GM12878 (cell line): ENCODE results near the gene AMPH. TPM values are rescaled to one million over a fixed set of nuclear protein-coding genes. Genes with fewer than 3 reads are reported as not detected.

Experiments
- ATAC-seq: fragments of 200-7000 bp; cut with Tn5 transposase; 3 replicates; pipeline ENCODE4 v1.9.1; 2020; ENCODE audit warnings: mild to moderate bottlenecking, moderate library complexity
- Bru-seq: library from RNA; stranded (reverse); fragments of 400-500 nt; gene quantifications from one replicate; lab custom pipeline; 2021; lab: Mats Ljungman, UMichigan
- BruChase-seq, 2 experiments: library from RNA; stranded (reverse); fragments of 400-500 nt; gene quantifications; one replicate each; lab custom pipeline; 2021; lab: Mats Ljungman, UMichigan
- BruUV-seq: library from RNA; stranded (reverse); fragments of 400-500 nt; replicated peaks from 2 replicates; lab custom pipeline; 2021; lab: Mats Ljungman, UMichigan
- CTCF ChIA-PET: fragments of 300-600 bp; sonication (Branson Sonifier 250); formaldehyde crosslinking; extraction: SDS; loops from one replicate; lab custom pipeline; 2021; ENCODE audit warnings: inconsistent platforms; lab: Yijun Ruan, JAX
- POLR2A ChIA-PET: fragments of 350-600 bp; formaldehyde crosslinking; extraction: SDS; loops from one replicate; lab custom pipeline; 2021; ENCODE audit warnings: inconsistent platforms; lab: Charles Lee
- RAD21 ChIA-PET: fragments of 300-600 bp; sonication (Branson Sonifier 250); formaldehyde crosslinking; loops from one replicate; lab custom pipeline; 2023; ENCODE audit warnings: antibody characterized with exemption; ENCODE audit not compliant: unreplicated experiment; lab: Charles Lee
- SMC1A ChIA-PET: fragments of 300-600 bp; sonication (Branson Sonifier 250); formaldehyde crosslinking; loops from one replicate; lab custom pipeline; 2023; ENCODE audit not compliant: unreplicated experiment, uncharacterized antibody; lab: Charles Lee
- DNase-seq: peaks from one replicate; pipeline ENCODE4 v3.0.0-alpha.2; 2011; ENCODE audit warnings: low read depth, low spot score
- FAIRE-seq: peaks from 3 replicates; lab custom pipeline; 2011; peaks lifted over from hg19 to GRCh38; lab: Jason Lieb, UNC
- H2AFZ ChIP-seq: 2 replicates; pipeline ENCODE4 v1.6.0; 2011; ENCODE audit warnings: low read depth, low read length, control low read depth; ENCODE audit not compliant: control insufficient read depth
- H3K27ac ChIP-seq: 2 replicates; pipeline ENCODE4 v1.5.1; 2011; ENCODE audit warnings: control low read depth; ENCODE audit not compliant: control insufficient read depth, insufficient read depth
- H3K27me3 ChIP-seq, 2 experiments: replicated peaks in 1 of 2; 2 replicates each; pipeline versions ENCODE4 v1.6.0 to v1.6.1; 2011; ENCODE audit warnings: low read length in 1 of 2; ENCODE audit not compliant: control insufficient read depth in 2 of 2, insufficient read depth in 2 of 2
- H3K36me3 ChIP-seq, 2 experiments: 2 replicates each; pipeline ENCODE4 v1.5.1; 2011; ENCODE audit warnings: low read length in 1 of 2; ENCODE audit not compliant: control insufficient read depth in 2 of 2, insufficient read depth in 2 of 2
- H3K4me1 ChIP-seq: 2 replicates; pipeline ENCODE4 v1.6.1; 2011; ENCODE audit warnings: mild to moderate bottlenecking, low read length, moderate library complexity, mixed read lengths; ENCODE audit not compliant: control insufficient read depth, insufficient read depth
- H3K4me2 ChIP-seq: 2 replicates; pipeline ENCODE4 v1.6.0; 2011; ENCODE audit warnings: control low read depth; ENCODE audit not compliant: control insufficient read depth, insufficient read depth
- H3K4me3 ChIP-seq: fragments of 200-600 bp; sonication (generic); 2 replicates; pipeline ENCODE4 v1.5.1; 2016
- H3K79me2 ChIP-seq: 2 replicates; pipeline ENCODE4 v1.6.0; 2011; ENCODE audit warnings: low read length; ENCODE audit not compliant: control insufficient read depth, insufficient read depth
- H3K9ac ChIP-seq: 2 replicates; pipeline ENCODE4 v1.8.0; 2011; ENCODE audit warnings: low read length, control low read depth, mixed read lengths; ENCODE audit not compliant: control insufficient read depth, insufficient read depth
- H3K9me3 ChIP-seq: replicated peaks from 3 replicates; pipeline ENCODE4 v1.5.1; 2011; ENCODE audit warnings: mild to moderate bottlenecking, low read length; ENCODE audit not compliant: control insufficient read depth, insufficient read depth
- H4K20me1 ChIP-seq: 2 replicates; pipeline ENCODE4 v1.6.0; 2011; ENCODE audit not compliant: control insufficient read depth, insufficient read depth
- HDAC6 ChIP-seq: fragments of 200-600 bp; sonication (generic); IDR thresholded peaks from one replicate; pipeline ENCODE4 v1.8.0; 2017; ENCODE audit warnings: antibody characterized with exemption; ENCODE audit not compliant: unreplicated experiment
- SP1 ChIP-seq: IDR thresholded peaks from one replicate; pipeline ENCODE4 v1.6.1; 2011; ENCODE audit warnings: low read depth, low read length
- WGBS: methylation state at CpG from one replicate; pipeline ENCODE4 v1.1.6; 2016; ENCODE audit warnings: low lambda C conversion rate; ENCODE audit not compliant: insufficient replicate concordance, insufficient coverage; ENCODE audit errors: missing lambda C conversion rate; 5-methylcytosine and 5-hydroxymethylcytosine counted together
- in situ Hi-C: fragments of 300-500 bp; cut with MboI; formaldehyde crosslinking; loops from 9 replicates; pipeline ENCODE4 v1.14.3; 2018; ENCODE audit warnings: mixed read lengths
- intact Hi-C: fragments of 100-400 bp; cut with micrococcal nuclease; formaldehyde crosslinking; loops from one replicate; pipeline ENCODE4 v1.14.2; 2022; ENCODE audit not compliant: unreplicated experiment
- long read RNA-seq, 2 experiments: library from polyadenylated mRNA; unstranded; transcript quantifications; one replicate each; pipeline ENCODE4 v2.0.0, GENCODE V29; 2019 to 2020
- polyA minus RNA-seq, 3 experiments: library from RNA; depleted of rRNA, polyadenylated mRNA; stranded (reverse); fragments of >200 nt; gene quantifications; 2 replicates each; pipeline ENCODE4 v1.2.3, GENCODE V29; 2011
- polyA plus RNA-seq, 11 experiments: library from polyadenylated mRNA; depleted of rRNA in 4 of 11; unstranded in 6 of 11; stranded (reverse) in 5 of 11; fragments of >200 nt; fragmentation: Nextera tagmentation in 4 of 11; fragmentation: Illumina TruSeq in 1 of 11; extraction: Ambion mirVana in 4 of 11; extraction: Trizol in 1 of 11; gene quantifications; 1 replicate in 1 of 11; 2 replicates in 10 of 11; pipeline versions ENCODE4 v1.2.1 to v1.2.3, GENCODE V29; 2011 to 2016; ENCODE audit warnings: inconsistent platforms in 2 of 11, missing spikeins in 2 of 11, low read depth in 1 of 11
- total RNA-seq, 4 experiments: library from RNA; depleted of rRNA in 3 of 4; stranded (reverse); fragments of >200 nt in 3 of 4; fragmentation: Illumina TruSeq in 1 of 4; extraction: Trizol in 1 of 4; gene quantifications; 2 replicates each; pipeline versions ENCODE4 v1.2.1 to v1.2.3, GENCODE V29; 2013 to 2021

AMPH gene
- not detected in 2 replicates for total RNA-seq (2013; cell fraction: nucleolus; rRNA removed)
- total RNA-seq (2014; rRNA removed) (0.11 and 0.16 TPM in 2 replicates), total RNA-seq (2014; rRNA removed; fragmentation: Illumina TruSeq; extraction: Trizol) (0.04 TPM in 1 of 2 replicates, not detected in the other), total RNA-seq (2021) (0.19 TPM in 1 of 2 replicates, not detected in the other), polyA plus RNA-seq (2011; rRNA removed) (0.03 TPM in 1 of 2 replicates, not detected in the other), polyA plus RNA-seq (2014; fragmentation: Illumina TruSeq; extraction: Trizol) (0.03 TPM in 1 of 2 replicates, not detected in the other), polyA plus RNA-seq (2014; fragmentation: Nextera tagmentation; extraction: Ambion mirVana) (under 1 TPM; 0.07 to 0.24 TPM), polyA plus RNA-seq (2014; rRNA removed) (0.09 and 0.48 TPM in 2 replicates), polyA plus RNA-seq (2016; fragmentation: Nextera tagmentation; extraction: Ambion mirVana) (under 1 TPM; 0.07 to 0.20 TPM), polyA minus RNA-seq (2011; rRNA and poly(A)+ RNA removed) (not detected in 2 replicates), Bru-seq, nascent RNA (percentile 4 among the genes with signal in this experiment), BruChase-seq, experiment 1, labeled RNA remaining after a 6-hour chase (percentile 10 among the genes with signal in this experiment), BruChase-seq, experiment 2, labeled RNA remaining after a 2-hour chase (percentile 13 among the genes with signal in this experiment)
- polyA plus RNA-seq (2011; ENCODE audit: low read depth) = not detected
- polyA plus RNA-seq (2011; cell fraction: cytosol; rRNA removed) = not detected in 2 replicates
- 0.04 TPM in 1 of 2 replicates, not detected in the other for polyA plus RNA-seq (2011; cell fraction: nucleus; rRNA removed)
- polyA plus RNA-seq (2012) = 0.08 TPM in 1 of 2 replicates, not detected in the other
- polyA minus RNA-seq (2011; cell fraction: cytosol; rRNA and poly(A)+ RNA removed) = not detected in 2 replicates
- polyA minus RNA-seq (2011; cell fraction: nucleus; rRNA and poly(A)+ RNA removed) = not detected in 2 replicates
- long read RNA-seq, experiment 1 = 0 reads
- long read RNA-seq, experiment 2, partial matches to known transcripts = 0 of 2 reads
- long read RNA-seq, experiment 2, other reads (novel, unspliced or antisense) = 2 of 2 reads

- FAIRE-seq = no peak
- no peaks in the 10 kb centered on the region for H4K20me1 ChIP-seq
- no peak within 1 kb of the TSS for H2AFZ ChIP-seq
- peaks cover 5 to 12% of the 10 kb centered on the region in 2 experiments for H3K27me3 ChIP-seq
- POLR2A ChIA-PET = no interaction called here
- no peak for DNase-seq
- CTCF ChIA-PET = interaction anchor here (0.9 kb wide), 1 partner anchor 232 kb away, joined by 3 read pairs; no protein-coding TSS in a partner anchor
- no peaks in the 10 kb centered on the region for H3K36me3 ChIP-seq
- H3K9me3 ChIP-seq = no peaks in the 10 kb centered on the region
- no peaks in the 10 kb centered on the region for H3K4me1 ChIP-seq
- no peak within 1 kb of the TSS for H3K4me2 ChIP-seq
- no peak within 1 kb of the TSS for H3K4me3 ChIP-seq
- SMC1A ChIA-PET = no interaction called here
- H3K9ac ChIP-seq = no peak within 1 kb of the TSS
- in situ Hi-C loops = no loop called here
- H3K79me2 ChIP-seq = no peaks in the 10 kb centered on the region
- ATAC-seq = no peak
- H3K27ac ChIP-seq = no peak within 1 kb of the TSS
- BruUV-seq = no TSS peak
- TF ChIP-seq SP1 = no peak
- peak; percentile 29 for TF ChIP-seq HDAC6
- 28% methylated on average over 39 of the region's 105 CpGs for WGBS
- RAD21 ChIA-PET = interaction anchor here (0.6 kb wide), 1 partner anchor 24 kb away, joined by 3 read pairs; no protein-coding TSS in a partner anchor
- intact Hi-C loops = no loop called here
Observed at GRCh38 chr7:38630720-38631673, at the start of gene AMPH. Gene AMPH, minus strand, starts transcription at chr7:38631373. Its CDS starts 22 bp downstream, at chr7:38631351.
